Mucosa of stomach (tissue), 1 donor: ENCODE data around the gene SOCS1.

Experiments
- H3K27me3 ChIP-seq: one replicate; pipeline ENCODE4 v1.7.0; 2013; ENCODE audit warnings: mild to moderate bottlenecking, low read length; ENCODE audit not compliant: control insufficient read depth, insufficient read depth
- H3K36me3 ChIP-seq: one replicate; pipeline ENCODE4 v1.7.0; 2013; ENCODE audit warnings: low read length; ENCODE audit not compliant: control insufficient read depth, insufficient read depth
- H3K4me1 ChIP-seq: one replicate; pipeline ENCODE4 v1.7.0; 2013; ENCODE audit warnings: mild to moderate bottlenecking, low read length; ENCODE audit not compliant: control insufficient read depth, insufficient read depth
- H3K4me3 ChIP-seq: one replicate; pipeline ENCODE4 v1.7.0; 2013; ENCODE audit warnings: low read length
- H3K9ac ChIP-seq: one replicate; pipeline ENCODE4 v1.7.0; 2013; ENCODE audit warnings: mild to moderate bottlenecking, low read length, moderate library complexity
- H3K9me3 ChIP-seq: one replicate; pipeline ENCODE4 v1.7.0; 2013; ENCODE audit warnings: mild to moderate bottlenecking, low read length, moderate library complexity; ENCODE audit not compliant: control insufficient read depth
- donor health status: Pancreatic carcinoma.

Gene SOCS1

DNA sequence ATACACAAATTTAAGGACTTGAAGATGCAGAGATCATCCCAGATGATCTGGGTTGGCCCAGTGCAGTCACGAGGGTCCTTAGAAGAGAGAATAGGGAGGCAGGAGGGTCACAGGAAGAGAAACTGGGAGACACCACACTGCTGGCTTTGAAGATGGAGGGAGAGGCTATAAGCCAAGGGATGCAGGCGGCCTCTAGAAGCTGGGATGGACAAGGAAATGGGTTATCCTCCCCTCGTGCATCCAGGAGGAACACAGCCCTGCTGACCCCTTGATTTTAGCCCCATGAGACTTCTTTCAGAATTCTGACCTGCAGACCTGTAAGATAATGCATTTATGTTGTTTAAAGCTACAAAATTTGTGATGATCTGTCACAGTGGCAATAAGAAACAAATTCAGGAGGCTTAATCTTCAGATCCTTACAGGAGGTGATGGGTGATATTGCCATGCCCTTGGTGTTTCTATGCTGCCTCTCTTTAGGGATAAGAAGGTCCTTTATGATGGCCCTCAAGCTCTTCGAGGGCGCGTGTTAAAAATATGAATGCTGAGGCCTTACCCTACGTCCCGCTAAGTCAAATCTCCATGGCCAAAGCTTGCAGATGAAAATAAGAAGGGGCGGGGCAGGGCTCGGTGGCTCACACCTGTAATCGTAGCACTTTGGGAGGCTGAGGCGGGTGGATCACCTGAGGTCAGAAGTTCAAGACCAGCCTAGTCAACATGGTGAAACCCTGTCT is 21.8 kb upstream of the SOCS1 start:
- Histone ChIP-seq H3K36me3 (no peaks in the 10 kb centered on the region), H3K9ac (no peak overlapping the region), H3K4me3 (no peak overlapping the region), H3K4me1 (peaks cover 16% of the 10 kb centered on the region), H3K9me3 (no peaks in the 10 kb centered on the region), H3K27me3 (no peaks in the 10 kb centered on the region)

DNA sequence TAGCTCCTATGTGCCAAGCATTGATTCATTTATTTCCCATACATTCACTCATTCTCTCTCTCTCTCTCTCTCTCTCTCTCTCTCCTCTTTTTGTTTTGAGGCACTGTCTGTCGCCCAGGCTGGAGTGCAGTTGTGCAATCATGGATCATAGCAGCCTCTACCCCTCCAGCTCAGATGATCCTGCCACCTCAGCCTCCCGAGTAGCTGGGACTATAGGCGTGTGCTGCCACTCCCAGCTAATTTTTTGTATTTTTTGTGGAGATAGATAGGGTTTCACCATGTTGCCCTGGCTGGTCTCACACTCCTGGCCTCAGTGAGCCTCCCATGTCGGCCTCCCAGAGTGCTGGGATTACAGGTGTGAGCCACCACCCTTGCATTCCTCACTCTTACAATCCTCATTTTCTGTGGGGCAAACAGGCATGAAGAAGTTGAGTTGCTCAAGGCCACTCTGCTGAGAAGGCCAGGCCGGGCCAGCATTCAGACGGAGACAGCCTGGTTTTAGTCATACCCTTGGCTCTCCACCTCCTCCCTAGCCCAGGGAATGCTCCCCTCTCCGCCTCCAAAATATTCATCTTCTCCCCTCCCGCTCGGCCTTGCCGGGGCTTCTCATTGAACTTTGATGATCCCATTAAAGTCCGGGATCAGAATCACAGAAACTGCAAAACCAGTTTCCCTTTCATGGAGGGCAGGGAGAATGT is 21.0 kb upstream of the SOCS1 start:
- no peak overlapping the region for H3K4me3 ChIP-seq
- no peak overlapping the region for H3K9ac ChIP-seq
- no peaks in the 10 kb centered on the region for H3K9me3 ChIP-seq
- no peaks in the 10 kb centered on the region for H3K27me3 ChIP-seq
- H3K4me1 ChIP-seq = peaks cover 16% of the 10 kb centered on the region
- H3K36me3 ChIP-seq = no peaks in the 10 kb centered on the region

DNA sequence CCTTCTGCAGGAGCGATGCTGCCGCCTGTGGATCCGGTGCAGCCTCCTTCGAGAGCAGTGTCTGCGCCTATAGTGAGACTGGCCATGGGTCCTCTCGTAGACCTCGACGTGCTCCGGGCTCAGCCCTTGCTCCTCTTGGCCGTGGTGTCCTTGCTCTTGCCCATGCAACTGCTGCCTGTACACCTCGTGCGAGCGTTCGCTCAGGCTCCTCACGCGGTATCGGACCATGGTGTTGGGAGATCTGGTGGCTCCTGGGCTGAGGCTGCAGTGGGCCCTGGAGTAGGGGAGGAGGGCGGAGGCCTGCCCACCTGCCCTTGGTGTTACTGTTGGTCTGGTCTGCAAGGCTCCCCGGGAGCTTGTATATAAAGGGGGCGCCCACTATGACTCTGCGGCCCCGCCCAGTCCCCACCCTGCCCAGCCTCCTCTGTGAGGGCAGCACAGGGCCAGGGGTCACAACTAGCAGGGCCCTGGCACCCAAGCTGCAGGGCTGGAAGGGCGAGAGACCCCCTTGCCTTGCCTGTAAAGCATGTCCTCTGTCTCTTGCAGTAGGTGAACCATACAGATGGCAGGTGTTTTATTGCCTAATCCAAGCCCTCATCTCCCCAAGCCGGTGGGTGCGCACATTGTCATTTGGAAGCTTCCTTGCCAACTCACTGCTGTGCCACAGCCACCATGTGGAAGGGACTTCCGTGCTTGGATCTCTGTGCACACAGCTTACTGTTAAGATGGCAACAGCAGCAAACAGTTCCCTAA is 20.3 kb upstream of the SOCS1 start, which contains the start of gene PRM2:
TSS of gene PRM2 (minus strand) at position 338 of the 753 bp plus-strand sequence. CDS start at position 228, 110 bp downstream.
- Histone ChIP-seq H3K36me3 (no peaks in the 10 kb centered on the region), H3K4me1 (peaks cover 16% of the 10 kb centered on the region), H3K9ac (no peak within 1 kb of the TSS), H3K9me3 (no peaks in the 10 kb centered on the region), H3K27me3 (no peaks in the 10 kb centered on the region), H3K4me3 (no peak within 1 kb of the TSS)

DNA sequence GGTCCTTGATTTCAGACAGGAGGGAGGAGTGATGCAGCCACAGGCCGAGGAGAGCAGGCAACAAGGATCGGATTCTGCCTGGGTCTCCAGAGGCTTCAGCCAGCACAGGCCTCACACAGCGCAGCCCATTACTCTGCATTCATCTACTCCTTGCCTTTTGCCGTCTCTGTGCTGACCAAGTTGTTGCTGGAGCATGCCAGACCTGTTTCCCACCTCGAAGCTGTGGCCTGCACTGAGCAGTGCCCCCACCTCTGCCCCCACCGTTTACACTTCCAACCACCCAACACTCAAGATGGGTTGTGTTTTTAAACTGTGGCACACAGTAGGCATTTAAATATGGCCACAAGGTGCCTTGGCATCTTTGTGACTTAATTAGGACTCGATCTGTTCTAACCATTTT is 19.0 kb upstream of the SOCS1 start:
- no peak overlapping the region for H3K9ac ChIP-seq
- H3K36me3 ChIP-seq = no peaks in the 10 kb centered on the region
- no peaks in the 10 kb centered on the region for H3K27me3 ChIP-seq
- H3K9me3 ChIP-seq = no peaks in the 10 kb centered on the region
- H3K4me3 ChIP-seq = no peak overlapping the region
- peaks cover 10% of the 10 kb centered on the region for H3K4me1 ChIP-seq

DNA sequence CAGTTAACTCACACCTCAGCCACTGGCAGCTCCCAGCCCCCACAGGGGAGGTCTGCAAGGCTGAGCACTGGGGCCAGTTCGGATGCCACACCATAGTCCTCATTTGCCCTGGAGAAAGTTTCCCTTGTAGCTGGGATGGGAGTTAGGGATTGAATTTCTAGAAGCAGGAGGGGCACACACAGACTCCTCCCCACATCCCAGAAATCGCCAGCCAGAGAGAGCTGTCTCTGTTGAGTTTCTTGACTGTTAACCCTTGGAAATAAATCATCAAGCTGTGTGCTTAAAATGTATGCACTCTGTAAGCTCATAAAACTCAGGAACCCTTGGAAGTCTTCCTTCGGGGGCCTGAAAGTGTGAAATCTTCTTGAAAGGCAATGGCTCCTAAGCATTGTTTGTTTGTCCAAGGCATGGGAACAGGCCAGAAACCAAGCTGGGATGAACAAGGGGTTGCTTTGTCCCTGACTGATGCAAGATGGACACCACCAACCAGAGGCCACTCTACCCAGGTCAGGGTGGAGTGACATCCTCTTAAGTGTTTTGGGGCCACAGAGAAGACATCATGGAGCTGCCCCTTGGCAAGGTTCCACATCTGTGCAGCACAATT is 17.8 kb upstream of the SOCS1 start:
- Histone ChIP-seq H3K4me3 (no peak overlapping the region), H3K4me1 (no peaks in the 10 kb centered on the region), H3K9me3 (no peaks in the 10 kb centered on the region), H3K9ac (no peak overlapping the region), H3K36me3 (no peaks in the 10 kb centered on the region), H3K27me3 (no peaks in the 10 kb centered on the region)

DNA sequence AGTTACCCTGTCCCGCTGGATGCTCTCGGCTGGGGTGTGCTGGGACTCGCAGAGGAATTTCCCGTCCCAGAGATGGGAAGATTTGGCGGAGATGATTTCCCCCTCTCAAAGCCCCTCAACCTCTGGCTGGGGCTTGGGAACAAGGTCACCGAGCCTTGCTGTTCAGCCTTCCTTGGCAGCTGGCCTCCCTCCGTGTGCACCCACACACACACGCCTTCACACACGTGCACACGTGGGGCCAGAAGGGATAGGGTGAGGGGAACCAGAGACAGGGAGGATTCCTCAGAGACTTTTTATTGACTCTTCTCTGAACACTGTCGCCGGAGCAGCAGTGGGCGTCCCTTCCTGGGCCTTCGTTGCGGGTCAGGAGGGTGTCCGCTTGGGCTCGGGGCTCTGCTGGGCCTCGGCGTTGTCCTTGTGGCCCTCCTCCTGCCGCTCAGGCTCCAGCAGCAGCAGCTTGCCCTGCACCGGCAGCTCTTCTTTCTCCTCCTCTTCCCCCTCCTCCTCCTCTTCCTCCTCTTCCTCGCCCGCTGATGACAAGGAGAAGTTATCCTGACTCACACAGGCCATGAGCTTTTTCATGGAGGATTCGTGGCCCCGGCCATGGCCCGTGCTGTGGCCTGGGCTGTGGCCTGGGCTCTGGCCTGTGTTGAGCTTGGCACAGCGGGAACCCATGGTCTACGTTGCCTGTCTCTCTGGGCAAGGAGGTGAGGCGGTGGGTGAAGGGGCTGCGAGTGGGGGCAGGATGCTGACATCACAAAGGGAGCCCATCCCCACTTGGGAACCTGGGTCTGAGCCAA is 17.1 kb upstream of the SOCS1 start, which contains the start of gene PRM3:
TSS of gene PRM3 (minus strand) at position 709 of the 800 bp plus-strand sequence. CDS start at position 675, 34 bp downstream.
- Histone ChIP-seq H3K9ac (no peak within 1 kb of the TSS), H3K36me3 (no peaks in the 10 kb centered on the region), H3K27me3 (no peaks in the 10 kb centered on the region), H3K4me3 (no peak within 1 kb of the TSS), H3K4me1 (no peaks in the 10 kb centered on the region), H3K9me3 (no peaks in the 10 kb centered on the region)

DNA sequence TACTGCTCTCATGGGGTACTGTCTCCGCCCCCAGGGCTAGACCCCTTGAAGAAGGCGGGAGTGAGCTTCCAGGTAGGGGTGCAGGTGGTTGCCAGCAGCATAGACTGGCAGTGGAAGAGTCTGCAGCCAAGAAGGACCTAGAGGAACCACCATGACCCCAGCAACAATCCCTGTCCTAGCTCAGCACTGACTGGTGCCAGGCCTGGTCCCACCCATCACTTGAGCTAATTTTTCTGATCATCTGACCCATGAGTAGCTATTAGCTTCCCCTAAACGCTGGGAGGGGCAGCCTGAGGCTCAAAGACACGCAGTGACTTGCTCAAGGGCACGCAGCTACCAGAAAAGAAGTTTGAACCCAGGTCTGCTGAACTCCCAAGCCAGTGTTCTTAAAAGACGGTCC is 16.5 kb upstream of the SOCS1 start:
- H3K4me3 ChIP-seq = no peak overlapping the region
- no peaks in the 10 kb centered on the region for H3K4me1 ChIP-seq
- no peaks in the 10 kb centered on the region for H3K27me3 ChIP-seq
- no peaks in the 10 kb centered on the region for H3K36me3 ChIP-seq
- H3K9ac ChIP-seq = no peak overlapping the region
- no peaks in the 10 kb centered on the region for H3K9me3 ChIP-seq

DNA sequence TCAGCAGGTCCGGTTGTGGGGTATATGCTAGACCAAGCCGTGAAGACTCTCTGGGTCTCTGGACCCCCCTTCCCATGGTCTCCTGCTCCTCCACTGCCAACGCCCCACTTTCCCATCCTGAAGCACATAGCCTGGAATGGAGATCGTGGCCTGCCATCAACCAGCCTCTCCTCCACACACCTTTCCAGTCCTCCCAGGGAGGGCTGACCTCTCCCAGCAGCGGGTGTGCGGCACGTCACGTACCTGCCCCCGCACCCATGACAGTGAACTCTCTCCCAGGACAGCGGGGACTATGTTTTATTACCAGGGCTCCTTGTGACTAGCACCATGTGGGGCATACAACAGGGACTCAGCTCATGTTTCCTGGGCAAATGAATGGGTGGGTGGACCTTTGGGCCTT is 15.6 kb upstream of the SOCS1 start:
- Histone ChIP-seq H3K27me3 (no peaks in the 10 kb centered on the region), H3K36me3 (no peaks in the 10 kb centered on the region), H3K9me3 (no peaks in the 10 kb centered on the region), H3K9ac (no peak overlapping the region), H3K4me1 (no peaks in the 10 kb centered on the region), H3K4me3 (no peak overlapping the region)

DNA sequence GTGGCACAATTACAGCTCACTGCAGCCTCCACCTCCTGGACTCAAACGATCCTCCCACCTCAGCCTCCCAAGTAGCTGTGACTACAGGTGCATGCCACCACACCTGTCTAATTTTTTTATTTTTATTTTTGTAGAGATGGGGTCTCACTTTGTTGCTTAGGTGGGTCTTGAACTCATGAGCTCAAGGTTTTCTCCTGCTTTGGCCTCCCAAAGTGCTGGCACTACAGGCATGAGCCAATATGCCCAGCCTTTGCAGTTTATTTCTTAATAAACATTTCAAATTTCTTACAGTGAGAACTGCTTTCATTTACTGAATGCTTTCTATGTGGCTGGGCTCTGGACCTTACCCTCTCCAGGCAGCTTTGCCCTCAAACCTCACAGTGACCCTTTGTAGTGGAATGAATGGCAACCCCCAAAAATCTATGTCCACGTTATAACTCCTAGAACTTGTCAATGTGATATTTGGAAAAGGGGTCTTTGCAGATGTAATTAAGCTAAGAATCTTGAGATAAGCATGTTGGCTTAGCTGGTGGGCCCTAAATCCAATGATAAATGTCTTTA is 14.7 kb upstream of the SOCS1 start:
- no peaks in the 10 kb centered on the region for H3K36me3 ChIP-seq
- peaks cover 2% of the 10 kb centered on the region for H3K4me1 ChIP-seq
- no peak overlapping the region for H3K9ac ChIP-seq
- no peaks in the 10 kb centered on the region for H3K9me3 ChIP-seq
- no peaks in the 10 kb centered on the region for H3K27me3 ChIP-seq
- H3K4me3 ChIP-seq = no peak overlapping the region

DNA sequence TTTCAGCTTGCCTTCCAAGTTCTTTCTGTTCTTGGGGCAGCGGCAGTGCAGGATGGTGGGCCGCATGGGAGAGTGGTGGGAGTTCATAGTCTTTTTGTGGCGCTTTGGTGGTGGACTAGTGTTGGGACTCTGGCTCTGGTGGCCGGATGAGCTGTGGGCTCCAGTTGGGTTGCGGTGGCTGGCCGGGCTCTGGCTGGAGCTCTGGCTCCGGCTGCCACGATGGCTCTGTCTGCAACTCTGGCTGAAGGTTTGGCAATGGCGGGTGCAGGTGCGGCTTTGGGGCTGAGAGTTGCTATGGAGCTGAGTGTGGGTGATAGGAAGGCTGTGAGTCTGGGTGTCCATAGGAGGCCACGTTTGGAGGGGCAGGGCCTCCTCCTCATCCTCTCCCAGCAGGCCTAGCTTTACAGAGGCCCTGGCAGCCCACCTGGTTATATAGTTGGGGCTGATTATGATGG is 12.9 kb upstream of the SOCS1 start, which contains the start of gene TNP2:
TSS of gene TNP2 (minus strand) at position 405 of the 455 bp plus-strand sequence. CDS start at position 342, 63 bp downstream.
- Histone ChIP-seq H3K9me3 (no peaks in the 10 kb centered on the region), H3K4me1 (peaks cover 19% of the 10 kb centered on the region), H3K36me3 (no peaks in the 10 kb centered on the region), H3K27me3 (no peaks in the 10 kb centered on the region), H3K9ac (no peak within 1 kb of the TSS), H3K4me3 (no peak within 1 kb of the TSS)

DNA sequence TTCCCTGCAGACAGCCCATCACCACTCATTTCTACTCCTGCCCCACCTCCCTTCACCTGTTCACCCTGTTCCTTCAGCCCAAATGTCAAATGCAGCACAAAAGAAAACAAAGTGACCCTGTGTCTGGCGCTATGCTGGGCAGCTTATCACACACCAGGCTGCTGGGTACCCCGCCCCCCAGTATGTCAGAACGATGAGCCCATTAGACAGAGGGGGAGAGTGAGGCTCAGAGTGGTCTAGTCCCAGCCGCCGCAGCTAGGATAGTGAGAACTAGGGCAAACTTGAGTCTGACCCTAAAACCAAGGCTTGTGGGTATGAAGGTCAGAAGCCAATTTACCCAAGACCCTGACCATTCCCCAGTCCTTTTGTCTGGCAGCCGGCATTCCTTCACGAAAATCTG is 9.1 kb upstream of the SOCS1 start:
- no peaks in the 10 kb centered on the region for H3K9me3 ChIP-seq
- no peak overlapping the region for H3K9ac ChIP-seq
- H3K27me3 ChIP-seq = no peaks in the 10 kb centered on the region
- H3K36me3 ChIP-seq = no peaks in the 10 kb centered on the region
- H3K4me3 ChIP-seq = no peak overlapping the region
- peaks cover 31% of the 10 kb centered on the region for H3K4me1 ChIP-seq
